ENCODE results near the gene PANK4.

The PANK4 gene

DNA sequence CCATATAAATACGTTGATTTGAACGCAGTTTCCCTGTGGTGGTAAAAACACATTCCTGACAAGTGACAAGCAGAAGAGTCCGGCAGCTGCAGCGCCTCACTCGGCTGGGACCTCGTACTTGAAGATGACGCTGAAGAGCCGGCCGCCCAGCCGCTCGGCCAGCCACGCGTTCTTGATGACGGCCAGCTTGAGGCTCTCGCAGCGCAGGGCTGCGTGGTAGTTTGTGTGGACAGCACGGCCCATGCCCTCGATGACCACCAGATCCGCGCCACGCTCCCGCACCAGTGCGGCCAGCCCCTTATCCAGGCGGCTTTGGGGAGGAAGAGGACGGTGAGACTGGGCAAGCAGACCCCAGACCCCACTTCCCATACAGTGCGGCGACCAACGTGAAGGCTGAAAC lies 17.6 kb downstream of the PANK4 start:
- DNase-seq = no peak

DNA sequence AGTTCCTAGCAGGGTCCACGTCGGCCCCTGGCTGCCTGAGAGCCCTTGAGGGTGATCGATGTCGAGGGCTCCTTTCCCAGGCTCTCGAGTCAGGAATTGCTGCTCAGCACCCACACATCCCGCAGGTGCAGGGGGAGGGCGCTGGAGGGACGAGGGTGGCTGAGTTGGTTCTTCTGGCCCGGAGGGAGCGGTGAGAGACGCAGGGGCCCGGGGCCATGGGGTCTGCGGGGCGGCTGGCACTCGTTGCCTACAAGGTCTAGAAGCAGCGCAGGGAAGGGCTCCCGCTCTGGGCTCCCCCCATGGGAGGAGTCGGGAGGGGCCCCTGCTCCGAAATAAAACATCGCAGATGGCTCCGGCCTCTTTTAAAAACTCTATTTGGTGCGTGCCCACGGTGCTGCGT lies 18.2 kb downstream of the PANK4 start:
- no peak for DNase-seq

DNA sequence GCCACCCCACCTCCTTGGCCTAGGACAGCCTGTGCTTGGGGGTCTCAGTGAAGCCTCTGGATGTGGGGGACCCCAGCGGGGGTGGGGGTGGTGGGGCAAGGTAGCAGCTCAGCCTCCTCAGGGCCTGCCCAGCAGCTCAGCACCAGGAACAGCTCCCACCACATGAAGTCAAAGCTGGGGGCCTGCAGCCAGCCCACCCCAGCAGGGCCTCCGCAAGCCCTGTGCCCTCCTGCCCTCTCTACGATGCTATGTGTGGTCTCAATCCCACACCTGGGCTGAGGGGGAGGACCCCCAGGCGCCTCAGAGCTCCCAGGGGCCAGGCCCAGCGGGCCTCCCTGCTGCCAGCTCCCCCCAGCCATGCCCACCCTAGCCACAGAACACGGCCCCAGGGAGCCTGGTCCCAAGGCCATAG lies 18.6 kb downstream of the PANK4 start:
- no peak for DNase-seq

GRCh38 chr1:2506901-2507565 lies 19.4 kb downstream of the PANK4 start:
- DNase-seq = no peak

DNA sequence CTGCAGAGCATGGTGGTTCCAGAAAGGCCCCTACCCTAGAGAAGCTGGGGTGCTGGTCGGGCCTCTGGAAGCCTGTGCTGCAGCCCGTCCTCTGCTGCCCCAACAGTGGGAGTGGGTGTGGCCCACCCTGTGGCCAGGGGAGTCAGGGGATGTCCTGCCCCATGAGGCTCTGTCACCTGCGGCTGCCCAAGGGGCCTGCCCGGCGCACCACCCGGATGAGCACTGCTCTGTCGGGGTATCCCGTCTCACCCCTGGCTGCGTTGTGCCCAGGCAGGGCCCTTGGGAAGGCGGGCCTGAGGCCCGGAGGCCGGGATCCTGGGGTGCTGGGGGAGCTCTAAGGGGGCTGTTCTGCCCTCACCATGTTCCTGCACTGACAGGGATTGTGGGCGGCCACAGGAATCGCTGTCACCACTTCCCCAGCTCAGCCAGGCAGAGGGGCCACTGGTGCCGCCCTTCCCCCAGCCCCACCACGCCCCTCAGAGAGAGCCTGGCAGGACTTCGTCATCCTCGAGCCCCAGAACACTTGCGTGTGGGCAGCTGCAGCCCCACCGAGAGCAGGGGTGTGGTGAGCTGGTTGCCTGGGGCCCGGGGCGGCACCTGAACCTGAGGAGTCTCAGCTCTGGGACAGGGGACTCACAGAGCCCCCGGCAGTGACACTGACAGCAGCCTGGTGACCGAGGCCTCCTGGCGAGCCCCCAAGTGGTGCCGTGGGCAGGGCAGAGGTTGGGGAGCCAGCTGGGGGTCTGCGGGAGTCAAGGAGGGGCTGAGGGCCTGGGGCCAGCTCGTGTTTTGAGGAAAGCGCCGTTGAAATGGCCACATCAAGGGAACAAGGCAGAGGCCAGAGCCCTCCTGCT lies 20.2 kb downstream of the PANK4 start:
- DNase-seq = no peak

- no peak for DNase-seq
These were observed 20.9 kb downstream of the PANK4 start for GRCh38 chr1:2505461-2505994.

- DNase-seq = no peak
These were observed 21.5 kb downstream of the PANK4 start for GRCh38 chr1:2504949-2505272.

GRCh38 chr1:2504225-2504948 lies 22.0 kb downstream of the PANK4 start:
- no peak for DNase-seq

GRCh38 chr1:2503554-2504224 lies 22.7 kb downstream of the PANK4 start:
- DNase-seq = no peak

DNA sequence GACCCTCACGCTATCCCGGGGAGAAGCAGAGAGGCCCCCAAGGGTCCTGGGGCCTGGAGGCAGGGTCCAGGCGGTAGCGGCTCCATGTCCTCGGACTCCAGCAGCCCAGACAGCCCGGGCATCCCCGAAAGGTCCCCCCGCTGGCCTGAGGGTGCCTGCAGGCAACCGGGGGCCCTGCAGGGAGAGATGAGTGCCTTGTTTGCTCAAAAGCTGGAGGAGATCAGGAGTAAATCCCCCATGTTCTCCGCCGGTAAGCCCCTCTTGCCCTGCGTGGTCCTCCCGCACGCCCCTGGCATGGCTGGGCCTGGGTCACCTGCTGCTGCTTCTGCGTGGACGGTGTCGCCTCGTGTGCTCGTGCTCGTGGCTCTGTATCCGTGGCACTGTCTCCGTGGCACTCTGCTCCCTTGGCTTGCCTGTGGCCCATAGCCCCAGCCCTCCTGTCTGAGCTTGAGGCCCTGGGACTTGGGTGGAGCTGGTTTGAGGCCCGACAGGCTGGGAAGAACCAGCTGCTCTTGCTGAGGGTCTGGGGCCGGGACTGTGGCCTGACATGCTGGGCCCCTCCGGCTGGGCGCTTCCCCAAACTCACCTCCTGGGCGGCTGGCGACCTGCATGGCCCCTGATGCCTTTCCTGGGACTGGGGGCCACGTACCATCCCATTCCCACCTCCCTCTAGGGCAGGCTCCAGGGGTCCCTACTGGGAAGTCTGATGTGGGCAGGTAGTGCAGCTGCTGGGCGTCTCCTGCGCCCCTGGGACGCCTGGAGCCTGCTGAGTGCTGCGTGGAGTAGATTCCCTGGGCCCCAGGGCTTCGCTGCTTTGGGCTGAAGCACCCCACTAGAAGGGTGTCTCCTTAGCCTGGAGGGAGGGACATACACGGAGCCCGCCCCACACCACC lies 23.5 kb downstream of the PANK4 start:
- DNase-seq = no peak

DNA sequence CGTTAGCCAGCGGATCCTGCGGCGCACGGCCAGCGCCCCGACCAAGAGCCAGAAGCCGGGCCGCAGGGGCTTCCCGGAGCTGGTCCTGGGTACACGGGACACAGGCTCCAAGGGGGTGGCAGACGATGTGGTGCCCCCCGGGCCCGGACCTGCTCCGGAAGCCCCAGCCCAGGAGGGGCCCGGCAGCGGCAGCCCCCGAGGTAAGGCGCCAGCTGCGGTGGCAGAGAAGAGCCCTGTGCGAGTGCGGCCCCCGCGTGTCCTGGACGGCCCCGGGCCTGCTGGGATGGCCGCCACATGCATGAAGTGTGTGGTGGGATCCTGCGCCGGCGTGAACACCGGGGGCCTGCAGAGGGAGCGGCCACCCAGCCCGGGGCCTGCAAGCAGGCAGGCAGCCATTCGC lies 24.2 kb downstream of the PANK4 start:
- DNase-seq = no peak

- DNase-seq = no peak
These were observed 24.6 kb downstream of the PANK4 start for GRCh38 chr1:2501820-2502119.

DNA sequence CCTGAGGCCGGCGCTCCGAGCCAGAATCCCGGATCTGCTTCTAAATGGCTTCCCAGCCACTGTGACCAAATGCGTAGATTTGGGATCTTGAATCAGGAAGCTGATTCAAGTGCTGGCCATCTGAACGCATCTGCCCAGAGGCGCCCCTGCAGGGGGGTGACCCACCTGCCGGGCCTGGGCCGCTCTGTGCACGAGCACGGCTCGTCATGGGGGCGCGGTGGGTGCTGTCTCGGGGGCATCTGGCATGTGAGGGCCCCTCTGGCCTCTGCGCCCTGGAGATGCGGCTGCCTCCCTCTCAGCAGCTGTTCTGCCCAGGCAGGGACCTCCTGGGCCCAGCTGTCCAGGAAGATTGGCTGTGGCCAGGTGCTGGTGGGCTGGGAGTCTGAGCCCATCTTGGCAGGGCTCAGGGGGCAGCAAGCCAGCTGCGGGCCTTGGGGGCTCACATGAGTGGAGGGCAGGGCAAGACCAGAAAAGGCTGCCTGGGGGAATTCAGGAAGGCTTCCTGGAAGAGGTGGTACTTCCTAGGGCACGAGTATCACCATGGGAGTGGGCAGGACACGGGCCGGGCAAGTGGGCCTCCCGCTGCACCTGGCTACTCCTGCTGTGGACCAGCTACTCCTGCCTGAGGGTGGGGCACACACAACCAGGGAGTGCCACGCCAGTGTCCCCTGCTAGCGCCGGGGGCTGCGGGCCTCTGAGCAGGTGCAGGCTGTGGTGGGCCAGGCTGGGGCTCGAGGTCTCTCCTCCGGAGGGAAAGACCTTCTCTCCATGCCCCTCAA lies 25.2 kb downstream of the PANK4 start:
- DNase-seq = no peak

- peak; percentile 29 for DNase-seq
These were observed 26.3 kb downstream of the PANK4 start for GRCh38 chr1:2499986-2500596.

DNA sequence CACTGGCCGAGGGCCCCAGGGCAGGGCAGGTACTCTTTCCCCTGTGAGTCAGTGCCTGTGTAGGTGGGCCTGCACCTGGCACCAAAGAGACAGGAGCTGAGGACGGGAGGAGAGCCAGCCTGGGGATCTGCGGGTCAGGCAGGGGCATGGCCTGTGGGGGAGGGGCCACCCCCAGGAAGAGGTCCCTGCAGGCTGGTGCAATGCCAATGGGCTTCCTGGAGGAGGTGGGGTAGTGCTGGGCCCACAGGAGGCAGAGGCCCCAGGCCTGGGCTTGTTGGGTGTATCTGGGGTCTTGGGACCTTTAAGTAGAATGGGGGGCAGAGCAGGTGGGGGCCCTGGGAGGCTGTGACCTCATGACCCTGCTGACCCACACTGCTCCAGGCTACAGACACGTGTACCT lies 27.1 kb downstream of the PANK4 start:
- DNase-seq = no peak

GRCh38 chr1:2498648-2499047 lies 27.7 kb downstream of the PANK4 start:
- no peak for DNase-seq

- no peak for DNase-seq
These were observed 28.5 kb downstream of the PANK4 start for GRCh38 chr1:2497891-2498290.

GRCh38 chr1:2496746-2497145 lies 29.6 kb downstream of the PANK4 start:
- no peak for DNase-seq

DNA sequence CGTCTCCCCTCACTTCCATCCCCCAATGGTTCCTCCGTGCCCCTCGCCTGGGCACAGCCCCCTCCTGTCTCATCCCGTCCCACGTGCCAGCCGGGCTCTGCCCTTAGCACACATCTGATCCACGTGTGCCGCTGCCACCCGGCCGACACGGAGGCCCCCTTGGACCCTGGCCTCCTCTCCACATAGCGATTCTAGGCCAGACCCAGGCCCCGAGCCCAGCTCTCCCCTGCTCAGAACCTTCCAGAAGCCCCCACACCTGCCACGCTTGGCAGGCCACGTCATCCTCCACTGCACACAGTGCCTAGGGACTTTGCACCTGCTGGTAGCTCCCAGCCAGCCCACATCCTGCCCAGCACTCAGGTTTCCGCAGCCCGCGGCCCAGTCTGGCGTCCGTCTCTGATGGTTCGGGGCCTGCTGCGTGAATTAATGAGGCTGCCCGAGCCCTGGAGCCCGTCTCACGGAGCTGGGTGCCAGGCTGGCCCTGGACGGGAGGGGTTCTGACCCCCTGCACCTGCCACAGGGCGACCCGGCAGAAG lies 30.2 kb downstream of the PANK4 start:
- peak; percentile 51 for DNase-seq

DNA sequence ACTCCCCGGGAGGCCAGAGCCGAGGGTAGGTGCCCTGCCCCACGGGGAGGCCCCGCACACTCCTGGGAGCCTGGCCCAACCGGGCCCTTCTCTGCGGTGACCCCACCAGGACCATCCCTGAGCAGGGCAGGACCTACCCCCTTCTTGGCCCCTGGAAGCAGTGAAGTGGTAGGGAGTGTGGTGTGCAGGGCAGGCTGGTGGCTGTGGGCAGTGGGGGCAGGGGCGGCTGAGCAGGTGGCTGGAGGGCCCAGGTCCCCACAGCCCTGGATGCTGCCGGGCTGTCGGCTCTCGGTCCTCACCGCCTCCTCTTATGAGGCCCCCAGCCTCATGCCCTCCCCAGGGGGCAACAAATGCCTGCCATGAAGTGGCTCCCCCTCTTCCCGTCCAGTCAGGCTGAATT lies 30.9 kb downstream of the PANK4 start:
- DNase-seq = no peak

DNA sequence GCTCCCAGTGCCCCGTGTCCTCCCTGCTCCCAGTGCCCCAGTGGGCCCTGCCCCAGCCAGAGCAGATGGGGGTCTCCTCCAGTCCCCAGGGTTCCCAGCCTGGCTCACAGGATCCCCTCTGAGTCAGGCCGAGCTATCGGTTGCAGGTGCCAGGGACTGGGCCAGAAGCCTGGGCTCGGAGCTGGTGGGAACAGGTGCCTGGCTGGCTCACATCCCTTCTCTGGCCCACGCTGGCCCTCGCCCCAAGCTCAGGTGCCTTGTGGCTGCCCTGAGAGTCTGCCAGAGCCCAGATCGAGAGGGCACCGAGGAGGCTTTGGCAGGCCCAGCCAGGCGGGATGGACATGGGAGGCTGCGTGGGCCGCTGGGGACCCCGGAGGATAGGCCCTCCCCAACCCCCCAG lies 31.4 kb downstream of the PANK4 start:
- DNase-seq = no peak
